Activated CD8-positive, alpha-beta T cell treated with anti-CD3 and anti-CD28 coated beads for 36 hours (primary cell): ENCODE results near the gene LRRN4. TPM values are rescaled to one million over a fixed set of nuclear protein-coding genes. Genes with fewer than 3 reads are reported as not detected.

ENCODE experiments used
- ATAC-seq: fragments of 200-7000 bp; cut with Tn5 transposase; one replicate; pipeline ENCODE4 v1.10.0; 2021; ENCODE audit warnings: mild to moderate bottlenecking, moderate library complexity
- CTCF ChIA-PET: fragments of 350-600 bp; sonication (Branson Sonifier 250); formaldehyde crosslinking; loops from one replicate; lab custom pipeline; 2021; ENCODE audit warnings: antibody characterized with exemption; lab: Charles Lee
- POLR2A ChIA-PET: fragments of 350-600 bp; sonication (Branson Sonifier 250); formaldehyde crosslinking; loops from one replicate; lab custom pipeline; 2021; ENCODE audit warnings: antibody characterized with exemption; lab: Charles Lee
- DNase-seq: peaks from one replicate; pipeline ENCODE4 v3.0.0-alpha.2; 2020
- H3K27ac Mint-ChIP-seq: one replicate; pipeline ENCODE4 v1.8.0; 2021; ENCODE audit warnings: mild to moderate bottlenecking, mixed read lengths
- H3K27me3 Mint-ChIP-seq: one replicate; pipeline ENCODE4 v1.8.0; 2021; ENCODE audit warnings: mixed read lengths
- H3K36me3 Mint-ChIP-seq: one replicate; pipeline ENCODE4 v1.8.0; 2021; ENCODE audit warnings: low read depth, mixed read lengths
- H3K4me1 Mint-ChIP-seq: one replicate; pipeline ENCODE4 v1.8.0; 2021; ENCODE audit warnings: low read depth, mixed read lengths
- H3K4me3 Mint-ChIP-seq: one replicate; pipeline ENCODE4 v1.8.0; 2021; ENCODE audit warnings: mild to moderate bottlenecking, moderate library complexity, mixed read lengths
- H3K9me3 Mint-ChIP-seq: one replicate; pipeline ENCODE4 v1.8.0; 2021; ENCODE audit warnings: mixed read lengths
- CTCF ChIP-seq: fragments of 200-600 bp; IDR thresholded peaks from one replicate; pipeline ENCODE4 v1.8.0; 2022; ENCODE audit warnings: antibody characterized with exemption, mild to moderate bottlenecking
- intact Hi-C: fragments of 100-400 bp; cut with micrococcal nuclease; formaldehyde crosslinking; loops from one replicate; pipeline ENCODE4 v1.10.0; 2022
- total RNA-seq, 2 experiments: library from RNA; stranded (reverse); gene quantifications; one replicate each; pipeline ENCODE4 v1.2.3, GENCODE V29; 2021

The LRRN4 gene
- total RNA-seq, 2 experiments from 2014 or later = not detected

- H3K27me3 Mint-ChIP-seq = peaks cover 2% of the 10 kb centered on the region
- H3K4me3 Mint-ChIP-seq = no peak overlapping the region
- ChIA-PET POLR2A (no interaction called here), CTCF (interaction anchor here (0.6 to 2.2 kb wide), 4 partner anchors 30 to 545 kb away, joined by 3 to 10 read pairs (median 5); no protein-coding TSS in a partner anchor)
- H3K9me3 Mint-ChIP-seq = no peaks in the 10 kb centered on the region
- intact Hi-C loops = no loop called here
- H3K27ac Mint-ChIP-seq = no peak overlapping the region
- H3K4me1 Mint-ChIP-seq = no peaks in the 10 kb centered on the region
- no peaks in the 10 kb centered on the region for H3K36me3 Mint-ChIP-seq
- ATAC-seq = peak; percentile 45
- no peak for DNase-seq
- no peak for TF ChIP-seq CTCF
Measured at GRCh38 chr20:6074145-6074561, 20.3 kb upstream of the LRRN4 start.

GRCh38 chr20:6070829-6071695, 17.2 kb upstream of the LRRN4 start:
- DNase-seq (no peak), ATAC-seq (no peak)
- no peaks in the 10 kb centered on the region for H3K9me3 Mint-ChIP-seq
- intact Hi-C loops = no loop called here
- H3K27ac Mint-ChIP-seq = no peak overlapping the region
- ChIA-PET CTCF (no interaction called here), POLR2A (interaction anchor here (0.9 kb wide), 1 partner anchor 11 kb away, joined by 4 read pairs; no protein-coding TSS in a partner anchor)
- no peak for TF ChIP-seq CTCF
- H3K4me1 Mint-ChIP-seq = no peaks in the 10 kb centered on the region
- H3K27me3 Mint-ChIP-seq = no peaks in the 10 kb centered on the region
- no peaks in the 10 kb centered on the region for H3K36me3 Mint-ChIP-seq
- H3K4me3 Mint-ChIP-seq = no peak overlapping the region

- no peak for TF ChIP-seq CTCF
- Mint-ChIP-seq H3K4me1 (no peaks in the 10 kb centered on the region), H3K27ac (no peak overlapping the region), H3K36me3 (no peaks in the 10 kb centered on the region), H3K4me3 (no peak overlapping the region), H3K27me3 (no peaks in the 10 kb centered on the region), H3K9me3 (no peaks in the 10 kb centered on the region)
- DNase-seq (no peak), ATAC-seq (no peak)
- ChIA-PET CTCF (interaction anchor here (0.8 kb wide), 1 partner anchor 34 kb away, joined by 3 read pairs; no protein-coding TSS in a partner anchor), POLR2A (no interaction called here)
- intact Hi-C loops = no loop called here
Measured at GRCh38 chr20:6069669-6070068, 15.8 kb upstream of the LRRN4 start.

GRCh38 chr20:6067763-6068318, 14.0 kb upstream of the LRRN4 start:
- ChIA-PET CTCF (no interaction called here), POLR2A (no interaction called here)
- Mint-ChIP-seq H3K36me3 (no peaks in the 10 kb centered on the region), H3K9me3 (no peaks in the 10 kb centered on the region), H3K4me3 (no peak overlapping the region), H3K4me1 (no peaks in the 10 kb centered on the region), H3K27ac (no peak overlapping the region), H3K27me3 (no peaks in the 10 kb centered on the region)
- TF ChIP-seq CTCF = no peak
- DNase-seq (no peak), ATAC-seq (no peak)
- intact Hi-C loops = no loop called here

- CTCF ChIA-PET = no interaction called here
- Mint-ChIP-seq H3K9me3 (no peaks in the 10 kb centered on the region), H3K27ac (no peak overlapping the region), H3K4me3 (no peak overlapping the region), H3K4me1 (no peaks in the 10 kb centered on the region), H3K36me3 (no peaks in the 10 kb centered on the region), H3K27me3 (no peaks in the 10 kb centered on the region)
- ATAC-seq = no peak
- DNase-seq = no peak
- TF ChIP-seq CTCF = no peak
- POLR2A ChIA-PET = no interaction called here
- intact Hi-C loops = no loop called here
Measured at GRCh38 chr20:6066582-6066981, 12.7 kb upstream of the LRRN4 start.
